Measurements from ENCODE around the gene NDE1.
"Not testable (repeated sequence)": the region's sequence is repeated elsewhere in the genome, so short reads cannot be mapped to it uniquely, and the experiment has no call there.

Gene NDE1

GRCh38 chr16:15707332-15707731 lies 57.3 kb downstream of the NDE1 start:
- peaks cover 4% of the 10 kb centered on the region; the same call in 1 of the 2 replicates for H3K4me1 ChIP-seq (ENCODE audit: insufficient read depth, low read length)
- H3K36me3 ChIP-seq (ENCODE audit: insufficient read depth, low read length) = peaks cover 3% of the 10 kb centered on the region; the same call in 1 of the 2 replicates
- H3K9me3 ChIP-seq (ENCODE audit: control insufficient read depth, insufficient read depth, low read length) = no peaks in the 10 kb centered on the region
- no peak overlapping the region for H3K9ac ChIP-seq (ENCODE audit: low read depth, low read length)

- Histone ChIP-seq H3K4me1 (ENCODE audit: insufficient read depth, low read length) (peaks cover 4% of the 10 kb centered on the region; the same call in 1 of the 2 replicates), H3K9ac (ENCODE audit: low read depth, low read length) (no peak overlapping the region), H3K9me3 (ENCODE audit: control insufficient read depth, insufficient read depth, low read length) (no peaks in the 10 kb centered on the region), H3K36me3 (ENCODE audit: insufficient read depth, low read length) (no peaks in the 10 kb centered on the region)
These were observed 58.1 kb downstream of the NDE1 start for GRCh38 chr16:15708096-15708495.

GRCh38 chr16:15708997-15709396 lies 59.0 kb downstream of the NDE1 start:
- Histone ChIP-seq H3K36me3 (ENCODE audit: insufficient read depth, low read length) (no peaks in the 10 kb centered on the region), H3K9me3 (ENCODE audit: control insufficient read depth, insufficient read depth, low read length) (no peaks in the 10 kb centered on the region), H3K9ac (ENCODE audit: low read depth, low read length) (no peak overlapping the region), H3K4me1 (ENCODE audit: insufficient read depth, low read length) (peaks cover 4% of the 10 kb centered on the region; the same call in 1 of the 2 replicates)

GRCh38 chr16:15714393-15715172 lies 64.5 kb downstream of the NDE1 start:
- Histone ChIP-seq H3K9me3 (ENCODE audit: control insufficient read depth, insufficient read depth, low read length) (no peaks in the 10 kb centered on the region), H3K36me3 (ENCODE audit: insufficient read depth, low read length) (no peaks in the 10 kb centered on the region; the same call in 1 of the 2 replicates), H3K4me1 (ENCODE audit: insufficient read depth, low read length) (no peaks in the 10 kb centered on the region), H3K9ac (ENCODE audit: low read depth, low read length) (no peak overlapping the region)

GRCh38 chr16:15715221-15715620 lies 65.2 kb downstream of the NDE1 start:
- Histone ChIP-seq H3K4me1 (ENCODE audit: insufficient read depth, low read length) (no peaks in the 10 kb centered on the region), H3K9ac (ENCODE audit: low read depth, low read length) (no peak overlapping the region), H3K36me3 (ENCODE audit: insufficient read depth, low read length) (no peaks in the 10 kb centered on the region; the same call in 1 of the 2 replicates), H3K9me3 (ENCODE audit: control insufficient read depth, insufficient read depth, low read length) (no peaks in the 10 kb centered on the region)

GRCh38 chr16:15716694-15717447 lies 66.8 kb downstream of the NDE1 start:
- no peaks in the 10 kb centered on the region for H3K4me1 ChIP-seq (ENCODE audit: insufficient read depth, low read length)
- H3K9me3 ChIP-seq (ENCODE audit: control insufficient read depth, insufficient read depth, low read length) = no peaks in the 10 kb centered on the region
- no peak overlapping the region for H3K9ac ChIP-seq (ENCODE audit: low read depth, low read length)
- H3K36me3 ChIP-seq (ENCODE audit: insufficient read depth, low read length) = no peaks in the 10 kb centered on the region; the same call in 1 of the 2 replicates

- H3K9me3 ChIP-seq (ENCODE audit: control insufficient read depth, insufficient read depth, low read length) = no peaks in the 10 kb centered on the region
- no peaks in the 10 kb centered on the region for H3K4me1 ChIP-seq (ENCODE audit: insufficient read depth, low read length)
- no peaks in the 10 kb centered on the region for H3K36me3 ChIP-seq (ENCODE audit: insufficient read depth, low read length)
- no peak overlapping the region for H3K9ac ChIP-seq (ENCODE audit: low read depth, low read length)
These were observed 71.0 kb downstream of the NDE1 start for GRCh38 chr16:15721018-15721417.

- no peaks in the 10 kb centered on the region for H3K9me3 ChIP-seq (ENCODE audit: control insufficient read depth, insufficient read depth, low read length)
- no peaks in the 10 kb centered on the region for H3K4me1 ChIP-seq (ENCODE audit: insufficient read depth, low read length)
- H3K9ac ChIP-seq (ENCODE audit: low read depth, low read length) = no peak overlapping the region
- no peaks in the 10 kb centered on the region; the same call in 1 of the 2 replicates for H3K36me3 ChIP-seq (ENCODE audit: insufficient read depth, low read length)
These were observed 73.8 kb downstream of the NDE1 start for GRCh38 chr16:15723808-15724207.

GRCh38 chr16:15725641-15726240 lies 75.7 kb downstream of the NDE1 start:
- Histone ChIP-seq H3K36me3 (ENCODE audit: insufficient read depth, low read length) (no peaks in the 10 kb centered on the region; the same call in 1 of the 2 replicates), H3K9me3 (ENCODE audit: control insufficient read depth, insufficient read depth, low read length) (no peaks in the 10 kb centered on the region), H3K4me1 (ENCODE audit: insufficient read depth, low read length) (no peaks in the 10 kb centered on the region), H3K9ac (ENCODE audit: low read depth, low read length) (no peak overlapping the region)

- Histone ChIP-seq H3K9ac (ENCODE audit: low read depth, low read length) (no peak overlapping the region), H3K36me3 (ENCODE audit: insufficient read depth, low read length) (no peaks in the 10 kb centered on the region; the same call in 1 of the 2 replicates), H3K4me1 (ENCODE audit: insufficient read depth, low read length) (no peaks in the 10 kb centered on the region), H3K9me3 (ENCODE audit: control insufficient read depth, insufficient read depth, low read length) (no peaks in the 10 kb centered on the region)
These were observed 76.7 kb downstream of the NDE1 start for GRCh38 chr16:15726715-15727114.

- not testable (repeated sequence) for H3K4me1 ChIP-seq (ENCODE audit: insufficient read depth, low read length); H3K9me3 ChIP-seq (ENCODE audit: control insufficient read depth, insufficient read depth, low read length)
These were observed 77.7 kb downstream of the NDE1 start for GRCh38 chr16:15727697-15728096.

GRCh38 chr16:15729152-15729551 lies 79.1 kb downstream of the NDE1 start:
- Histone ChIP-seq H3K9ac (ENCODE audit: low read depth, low read length) (no peak overlapping the region), H3K36me3 (ENCODE audit: insufficient read depth, low read length) (no peaks in the 10 kb centered on the region; the same call in 1 of the 2 replicates), H3K4me1 (ENCODE audit: insufficient read depth, low read length) (no peaks in the 10 kb centered on the region), H3K9me3 (ENCODE audit: control insufficient read depth, insufficient read depth, low read length) (no peaks in the 10 kb centered on the region)

More at GRCh38 chr16:15727697-15728096, 77.7 kb downstream of the NDE1 start:
- H3K9ac ChIP-seq (ENCODE audit: low read depth, low read length); H3K36me3 ChIP-seq (ENCODE audit: insufficient read depth, low read length): not testable (repeated sequence)

GRCh38 chr16:15732416-15732815 lies 82.4 kb downstream of the NDE1 start:
- H3K9ac ChIP-seq (ENCODE audit: low read depth, low read length) = no peak overlapping the region
- no peaks in the 10 kb centered on the region for H3K4me1 ChIP-seq (ENCODE audit: insufficient read depth, low read length)
- no peaks in the 10 kb centered on the region; the same call in 1 of the 2 replicates for H3K36me3 ChIP-seq (ENCODE audit: insufficient read depth, low read length)
- no peaks in the 10 kb centered on the region for H3K9me3 ChIP-seq (ENCODE audit: control insufficient read depth, insufficient read depth, low read length)

- no peaks in the 10 kb centered on the region; the same call in 1 of the 2 replicates for H3K36me3 ChIP-seq (ENCODE audit: insufficient read depth, low read length)
- H3K9ac ChIP-seq (ENCODE audit: low read depth, low read length) = no peak overlapping the region
- H3K9me3 ChIP-seq (ENCODE audit: control insufficient read depth, insufficient read depth, low read length) = no peaks in the 10 kb centered on the region
- no peaks in the 10 kb centered on the region for H3K4me1 ChIP-seq (ENCODE audit: insufficient read depth, low read length)
These were observed 85.6 kb downstream of the NDE1 start for GRCh38 chr16:15735610-15736009.

All from ES-I3 (cell line).